H9 (cell line): ENCODE measurements around the gene EPHA4. TPM values are rescaled to one million over a fixed set of nuclear protein-coding genes. Genes with fewer than 3 reads are reported as not detected.

ENCODE experiments used
- DNase-seq: peaks from one replicate; pipeline ENCODE4 v3.0.0-alpha.2; 2017
- H2AFZ ChIP-seq: one replicate; pipeline ENCODE4 v1.6.1; 2013; ENCODE audit warnings: mild to moderate bottlenecking, low read length, control low read depth, moderate library complexity
- H2AK5ac ChIP-seq: 2 replicates; pipeline ENCODE4 v1.6.1; 2013; ENCODE audit warnings: low read length, control low read depth, mixed read lengths; ENCODE audit not compliant: insufficient read length
- H2BK120ac ChIP-seq: one replicate; pipeline ENCODE4 v1.6.1; 2013; ENCODE audit warnings: low read depth, mild to moderate bottlenecking, low read length, control low read depth, inconsistent platforms; ENCODE audit not compliant: poor library complexity, severe bottlenecking
- H2BK12ac ChIP-seq: 2 replicates; pipeline ENCODE4 v1.6.1; 2013; ENCODE audit warnings: low read length, control low read depth, mixed read lengths, low read depth; ENCODE audit not compliant: insufficient read length
- H2BK15ac ChIP-seq: 2 replicates; pipeline ENCODE4 v1.6.1; 2013; ENCODE audit warnings: low read depth, low read length, control low read depth
- H2BK20ac ChIP-seq: one replicate; pipeline ENCODE4 v1.6.1; 2013; ENCODE audit warnings: low read depth, mild to moderate bottlenecking, low read length, control low read depth, inconsistent platforms; ENCODE audit not compliant: poor library complexity, severe bottlenecking
- H2BK5ac ChIP-seq: 2 replicates; pipeline ENCODE4 v1.6.1; 2013; ENCODE audit warnings: low read length, control low read depth, mixed read lengths; ENCODE audit not compliant: insufficient read length
- H3K14ac ChIP-seq: 2 replicates; pipeline ENCODE4 v1.6.1; 2013; ENCODE audit warnings: low read length, control low read depth; ENCODE audit not compliant: insufficient read depth
- H3K18ac ChIP-seq: 2 replicates; pipeline ENCODE4 v1.6.1; 2013; ENCODE audit warnings: low read depth, mild to moderate bottlenecking, mixed read lengths, low read length, control low read depth; ENCODE audit not compliant: insufficient read length
- H3K23ac ChIP-seq: 2 replicates; pipeline ENCODE4 v1.6.1; 2013; ENCODE audit warnings: low read length, control low read depth, mixed read lengths, low read depth; ENCODE audit not compliant: insufficient read length
- H3K23me2 ChIP-seq: 2 replicates; pipeline ENCODE4 v1.6.1; 2013; ENCODE audit warnings: low read depth, mild to moderate bottlenecking, mixed read lengths, low read length, control low read depth; ENCODE audit not compliant: insufficient read length, poor library complexity, severe bottlenecking
- H3K27ac ChIP-seq: 2 replicates; pipeline ENCODE4 v1.5.1; 2013; ENCODE audit warnings: low read length, control low read depth, mixed read lengths, low read depth; ENCODE audit not compliant: insufficient read length
- H3K27me3 ChIP-seq: 2 replicates; pipeline ENCODE4 v1.6.1; 2013; ENCODE audit warnings: low read length, control low read depth, inconsistent platforms; ENCODE audit not compliant: insufficient read depth
- H3K4ac ChIP-seq: 2 replicates; pipeline ENCODE4 v1.6.1; 2013; ENCODE audit warnings: low read depth, mild to moderate bottlenecking, control low read depth, inconsistent platforms, low read length, moderate library complexity
- H3K4me1 ChIP-seq: 2 replicates; pipeline ENCODE4 v1.6.1; 2013; ENCODE audit warnings: low read length, control low read depth, inconsistent platforms; ENCODE audit not compliant: insufficient read depth
- H3K4me2 ChIP-seq: 2 replicates; pipeline ENCODE4 v1.6.1; 2013; ENCODE audit warnings: low read length, control low read depth, mixed read lengths; ENCODE audit not compliant: insufficient read length, insufficient read depth
- H3K56ac ChIP-seq: 2 replicates; pipeline ENCODE4 v1.6.1; 2013; ENCODE audit warnings: low read depth, mild to moderate bottlenecking, mixed read lengths, low read length, control low read depth; ENCODE audit not compliant: insufficient read length
- H3K79me1 ChIP-seq: 2 replicates; pipeline ENCODE4 v1.6.1; 2013; ENCODE audit warnings: low read depth, mild to moderate bottlenecking, moderate library complexity, low read length, control low read depth, inconsistent platforms; ENCODE audit not compliant: insufficient read depth, poor library complexity, severe bottlenecking
- H3K79me2 ChIP-seq: 2 replicates; pipeline ENCODE4 v1.6.1; 2013; ENCODE audit warnings: low read length, control low read depth, inconsistent platforms; ENCODE audit not compliant: insufficient read depth
- H3K9ac ChIP-seq: 2 replicates; pipeline ENCODE4 v1.6.1; 2013; ENCODE audit warnings: low read length, control low read depth, mixed read lengths; ENCODE audit not compliant: insufficient read length; ENCODE audit errors: extremely low read depth
- H3K9me3 ChIP-seq: one replicate; pipeline ENCODE4 v1.6.1; 2013; ENCODE audit warnings: low read depth, low read length, inconsistent platforms; ENCODE audit not compliant: control insufficient read depth
- H3T11ph ChIP-seq: one replicate; pipeline ENCODE4 v1.6.1; 2013; ENCODE audit warnings: mild to moderate bottlenecking, low read length, control low read depth, inconsistent platforms
- H4K20me1 ChIP-seq: one replicate; pipeline ENCODE4 v1.6.1; 2013; ENCODE audit not compliant: control insufficient read depth, insufficient read length, insufficient read depth
- H4K5ac ChIP-seq: 2 replicates; pipeline ENCODE4 v1.6.1; 2013; ENCODE audit warnings: low read depth, mild to moderate bottlenecking, mixed read lengths, low read length, control low read depth; ENCODE audit not compliant: insufficient read length
- H4K8ac ChIP-seq: replicated peaks from 2 replicates; pipeline ENCODE4 v1.6.1; 2013; ENCODE audit warnings: low read length, control low read depth, mixed read lengths, low read depth; ENCODE audit not compliant: insufficient read length
- H4K91ac ChIP-seq: 2 replicates; pipeline ENCODE4 v1.6.1; 2013; ENCODE audit warnings: low read depth, mild to moderate bottlenecking, moderate library complexity, mixed read lengths, low read length, control low read depth; ENCODE audit not compliant: insufficient read length
- H3K27ac Mint-ChIP-seq, 3 experiments: 2 replicates in 2 of 3; 3 replicates in 1 of 3; pipeline ENCODE4 v1.8.0; 2020 to 2021; ENCODE audit warnings: mixed read lengths in 3 of 3, mild to moderate bottlenecking in 1 of 3, moderate library complexity in 1 of 3
- H3K27me3 Mint-ChIP-seq: 2 replicates; pipeline ENCODE4 v1.8.0; 2021; ENCODE audit warnings: low read depth, mild to moderate bottlenecking, moderate library complexity, mixed read lengths
- H3K36me3 Mint-ChIP-seq, 3 experiments: 2 replicates in 2 of 3; 3 replicates in 1 of 3; pipeline ENCODE4 v1.8.0; 2020 to 2021; ENCODE audit warnings: low read depth in 3 of 3, mixed read lengths in 3 of 3; ENCODE audit not compliant: insufficient read depth in 1 of 3
- H3K4me1 Mint-ChIP-seq, 2 experiments: 2 replicates each; pipeline ENCODE4 v1.8.0; 2020; ENCODE audit warnings: mixed read lengths in 2 of 2
- H3K4me3 Mint-ChIP-seq, 2 experiments: 2 replicates in 1 of 2; 3 replicates in 1 of 2; pipeline ENCODE4 v1.8.0; 2020 to 2021; ENCODE audit warnings: mild to moderate bottlenecking in 2 of 2, mixed read lengths in 2 of 2, moderate library complexity in 1 of 2
- H3K9me3 Mint-ChIP-seq, 2 experiments: 2 replicates in 1 of 2; 3 replicates in 1 of 2; pipeline ENCODE4 v1.8.0; 2020; ENCODE audit warnings: mild to moderate bottlenecking in 2 of 2, mixed read lengths in 2 of 2, moderate library complexity in 1 of 2
- WGBS: extraction: QIAGEN DNeasy Blood & Tissue Kit; methylation state at CpG from one replicate; pipeline ENCODE4 v1.1.7; 2013; ENCODE audit warnings: missing lambda C conversion rate, low lambda C conversion rate, mixed read lengths; ENCODE audit not compliant: insufficient read length; ENCODE audit errors: extremely low coverage; 5-methylcytosine and 5-hydroxymethylcytosine counted together
- total RNA-seq: library from RNA; stranded (reverse); gene quantifications from 2 replicates; pipeline ENCODE4 v1.2.1, GENCODE V29; 2021
- TF ChIP-seq, protein P1 (sequence below): fragments of 200-600 bp; sonication (generic); conservative IDR thresholded peaks from 3 replicates; pipeline ENCODE4 v1.8.0; 2021; ENCODE audit warnings: antibody characterized with exemption, mild to moderate bottlenecking

The EPHA4 gene
- total RNA-seq, 1 experiment from 2014 or later: 25.1 TPM

GRCh38 chr2:221381928-221382488 is 190.1 kb downstream of the EPHA4 start:
- Histone ChIP-seq H3K79me1 (no peaks in the 10 kb centered on the region), H2AFZ (no peak overlapping the region), H3K23ac (no peak overlapping the region), H3K27ac (no peak overlapping the region), H2BK5ac (no peak overlapping the region), H3K4ac (no peak overlapping the region), H2BK12ac (no peak overlapping the region), H3K23me2 (no peaks in the 10 kb centered on the region), H2BK20ac (no peak overlapping the region), H3K9ac (no peak overlapping the region), H3K56ac (no peak overlapping the region), H3K27me3 (no peaks in the 10 kb centered on the region), H4K91ac (no peak overlapping the region), H3K14ac (no peak overlapping the region), H3T11ph (no peak overlapping the region), H3K4me2 (no peak overlapping the region), H4K20me1 (no peaks in the 10 kb centered on the region), H4K8ac (no peak overlapping the region), H3K18ac (no peak overlapping the region), H3K4me1 (no peaks in the 10 kb centered on the region), H2AK5ac (no peak overlapping the region), H3K9me3 (no peaks in the 10 kb centered on the region), H2BK15ac (no peak overlapping the region), H2BK120ac (no peak overlapping the region), H3K79me2 (no peaks in the 10 kb centered on the region), H4K5ac (no peak overlapping the region)
- no peak overlapping the region for H3K27ac Mint-ChIP-seq
- no peaks in the 10 kb centered on the region; a peak in 1 of 5 replicates for H3K9me3 Mint-ChIP-seq
- no peaks in the 10 kb centered on the region for H3K27me3 Mint-ChIP-seq
- no peak for DNase-seq
- TF ChIP-seq, protein P1, sequence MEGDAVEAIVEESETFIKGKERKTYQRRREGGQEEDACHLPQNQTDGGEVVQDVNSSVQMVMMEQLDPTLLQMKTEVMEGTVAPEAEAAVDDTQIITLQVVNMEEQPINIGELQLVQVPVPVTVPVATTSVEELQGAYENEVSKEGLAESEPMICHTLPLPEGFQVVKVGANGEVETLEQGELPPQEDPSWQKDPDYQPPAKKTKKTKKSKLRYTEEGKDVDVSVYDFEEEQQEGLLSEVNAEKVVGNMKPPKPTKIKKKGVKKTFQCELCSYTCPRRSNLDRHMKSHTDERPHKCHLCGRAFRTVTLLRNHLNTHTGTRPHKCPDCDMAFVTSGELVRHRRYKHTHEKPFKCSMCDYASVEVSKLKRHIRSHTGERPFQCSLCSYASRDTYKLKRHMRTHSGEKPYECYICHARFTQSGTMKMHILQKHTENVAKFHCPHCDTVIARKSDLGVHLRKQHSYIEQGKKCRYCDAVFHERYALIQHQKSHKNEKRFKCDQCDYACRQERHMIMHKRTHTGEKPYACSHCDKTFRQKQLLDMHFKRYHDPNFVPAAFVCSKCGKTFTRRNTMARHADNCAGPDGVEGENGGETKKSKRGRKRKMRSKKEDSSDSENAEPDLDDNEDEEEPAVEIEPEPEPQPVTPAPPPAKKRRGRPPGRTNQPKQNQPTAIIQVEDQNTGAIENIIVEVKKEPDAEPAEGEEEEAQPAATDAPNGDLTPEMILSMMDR: no peak
- H3K4me3 Mint-ChIP-seq: no peak overlapping the region
- H3K4me1 Mint-ChIP-seq: peaks cover 8 to 12% of the 10 kb centered on the region in 2 experiments
- H3K36me3 Mint-ChIP-seq: no peaks in the 10 kb centered on the region
- WGBS: no CpG with 5 or more reads among the region's 1 CpG
